Esophagus (tissue), 2 donors: ENCODE data around the gene TTC7B. TPM values are rescaled to one million over a fixed set of nuclear protein-coding genes. Genes with fewer than 3 reads are reported as not detected.

ENCODE experiments used
- H3K27ac ChIP-seq, 2 donors: one replicate each; pipeline ENCODE4 v1.5.1; 2013; ENCODE audit warnings: low read depth in 2 of 2, mild to moderate bottlenecking in 2 of 2, inconsistent platforms in 1 of 2, low read length in 1 of 2, moderate library complexity in 1 of 2
- H3K27me3 ChIP-seq, 2 donors: one replicate each; pipeline ENCODE4 v1.6.1; 2013; ENCODE audit warnings: low read length in 2 of 2, control low read depth in 1 of 2, mild to moderate bottlenecking in 1 of 2; ENCODE audit not compliant: insufficient read depth in 2 of 2, control insufficient read depth in 1 of 2
- H3K36me3 ChIP-seq, 2 donors: one replicate each; pipeline ENCODE4 v1.6.1; 2013; ENCODE audit warnings: low read length in 1 of 2; ENCODE audit not compliant: control insufficient read depth in 2 of 2, insufficient read depth in 2 of 2
- H3K4me1 ChIP-seq, 2 donors: one replicate each; pipeline ENCODE4 v1.6.1; 2013; ENCODE audit warnings: low read length in 1 of 2; ENCODE audit not compliant: control insufficient read depth in 2 of 2, insufficient read depth in 2 of 2
- H3K4me3 ChIP-seq, 2 donors: one replicate each; pipeline ENCODE4 v1.5.1; 2013; ENCODE audit warnings: low read length in 2 of 2, mild to moderate bottlenecking in 2 of 2, low read depth in 1 of 2, moderate library complexity in 1 of 2
- H3K9me3 ChIP-seq, 2 donors: one replicate each; pipeline ENCODE4 v1.6.1; 2013; ENCODE audit warnings: mild to moderate bottlenecking in 2 of 2, low read depth in 1 of 2, low read length in 1 of 2, moderate library complexity in 1 of 2; ENCODE audit not compliant: control insufficient read depth in 2 of 2, insufficient read depth in 1 of 2
- WGBS, 2 donors: extraction: QIAGEN DNeasy Blood & Tissue Kit; methylation state at CpG; one replicate each; pipeline ENCODE4 v1.1.7; 2013; 5-methylcytosine and 5-hydroxymethylcytosine counted together
- polyA plus RNA-seq, 2 donors: library from polyadenylated mRNA; stranded (reverse); fragments of 200-250 nt; gene quantifications; one replicate each; pipeline ENCODE4 v1.2.3, GENCODE V29; 2013
- donor health status: healthy with polysubstance abuse.
- donor health status: Bipolar disorder and iron deficiency.

The TTC7B gene
- polyA plus RNA-seq, 2 donors = 2.7 to 6.0 TPM

GRCh38 chr14:90581745-90582144 lies 234.5 kb downstream of the TTC7B start:
- Histone ChIP-seq H3K9me3 (no peaks in the 10 kb centered on the region), H3K27me3 (no peaks in the 10 kb centered on the region), H3K4me1 (peaks cover 0 to 4% of the 10 kb centered on the region in 2 donors), H3K27ac (no peak overlapping the region), H3K36me3 (peaks cover 0 to 4% of the 10 kb centered on the region in 2 donors), H3K4me3 (no peak overlapping the region)
- 83 to 95% methylated on average over 8 of the region's 8 CpGs for WGBS, 2 donors

- 82 to 84% methylated on average over 20 of the region's 20 CpGs for WGBS, 2 donors
- Histone ChIP-seq H3K36me3 (peaks cover 0 to 4% of the 10 kb centered on the region in 2 donors), H3K4me3 (no peak overlapping the region), H3K27me3 (no peaks in the 10 kb centered on the region), H3K9me3 (no peaks in the 10 kb centered on the region), H3K27ac (no peak overlapping the region), H3K4me1 (peaks cover 0 to 4% of the 10 kb centered on the region in 2 donors)
These were observed 235.6 kb downstream of the TTC7B start for GRCh38 chr14:90580377-90581335.

GRCh38 chr14:90579816-90580215 lies 236.4 kb downstream of the TTC7B start:
- Histone ChIP-seq H3K36me3 (peaks cover 0 to 4% of the 10 kb centered on the region in 2 donors), H3K4me1 (peaks cover 0 to 4% of the 10 kb centered on the region in 2 donors), H3K4me3 (no peak overlapping the region), H3K27me3 (no peaks in the 10 kb centered on the region), H3K27ac (no peak overlapping the region), H3K9me3 (no peaks in the 10 kb centered on the region)
- 96 to 99% methylated on average over 8 to 9 of the region's 9 CpGs for WGBS, 2 donors

- H3K36me3 ChIP-seq = peaks cover 0 to 4% of the 10 kb centered on the region in 2 donors
- no peak overlapping the region for H3K4me3 ChIP-seq
- no peaks in the 10 kb centered on the region for H3K27me3 ChIP-seq
- no peak overlapping the region for H3K27ac ChIP-seq
- no peaks in the 10 kb centered on the region for H3K9me3 ChIP-seq
- peaks cover 0 to 4% of the 10 kb centered on the region in 2 donors for H3K4me1 ChIP-seq
- WGBS, 2 donors = 89 to 92% methylated on average over 8 of the region's 8 CpGs
These were observed 237.1 kb downstream of the TTC7B start for GRCh38 chr14:90579088-90579487.

GRCh38 chr14:90578283-90578985 lies 237.8 kb downstream of the TTC7B start:
- Histone ChIP-seq H3K27me3 (no peaks in the 10 kb centered on the region), H3K36me3 (peaks cover 0 to 4% of the 10 kb centered on the region in 2 donors), H3K9me3 (no peaks in the 10 kb centered on the region), H3K4me1 (peaks cover 0 to 4% of the 10 kb centered on the region in 2 donors), H3K27ac (no peak overlapping the region), H3K4me3 (no peak overlapping the region)
- WGBS, 2 donors = 84 to 86% methylated on average over 17 of the region's 17 CpGs

GRCh38 chr14:90577661-90578282 lies 238.5 kb downstream of the TTC7B start:
- H3K27ac ChIP-seq = peak overlapping the region; percentile 33 to 43
- WGBS, 2 donors = 88 to 90% methylated on average over 18 of the region's 18 CpGs
- H3K36me3 ChIP-seq = peaks cover 0 to 4% of the 10 kb centered on the region in 2 donors
- H3K4me1 ChIP-seq = peaks cover 0 to 4% of the 10 kb centered on the region in 2 donors
- H3K27me3 ChIP-seq = no peaks in the 10 kb centered on the region
- no peak overlapping the region for H3K4me3 ChIP-seq
- no peaks in the 10 kb centered on the region for H3K9me3 ChIP-seq

- H3K27ac ChIP-seq = peak overlapping the region; percentile 43 to 59
- peaks cover 0 to 4% of the 10 kb centered on the region in 2 donors for H3K36me3 ChIP-seq
- WGBS, 2 donors = 82 to 87% methylated on average over 21 of the region's 21 CpGs
These were observed 239.1 kb downstream of the TTC7B start for GRCh38 chr14:90576981-90577660.

GRCh38 chr14:90576581-90576980 lies 239.6 kb downstream of the TTC7B start:
- 73 to 83% methylated on average over 2 of the region's 2 CpGs for WGBS, 2 donors
- Histone ChIP-seq H3K4me3 (no peak overlapping the region), H3K36me3 (peaks cover 0 to under 1% of the 10 kb centered on the region in 2 donors), H3K27ac (peak overlapping the region; percentile 43 to 59), H3K4me1 (peaks cover 0 to 4% of the 10 kb centered on the region in 2 donors), H3K27me3 (no peaks in the 10 kb centered on the region), H3K9me3 (no peaks in the 10 kb centered on the region)

More at GRCh38 chr14:90576981-90577660, 239.1 kb downstream of the TTC7B start:
- peaks cover 0 to 4% of the 10 kb centered on the region in 2 donors for H3K4me1 ChIP-seq
- no peaks in the 10 kb centered on the region for H3K9me3 ChIP-seq
- H3K4me3 ChIP-seq = no peak overlapping the region
- no peaks in the 10 kb centered on the region for H3K27me3 ChIP-seq

GRCh38 chr14:90575781-90576180 lies 240.4 kb downstream of the TTC7B start:
- Histone ChIP-seq H3K27me3 (no peaks in the 10 kb centered on the region), H3K4me3 (no peak overlapping the region), H3K9me3 (no peaks in the 10 kb centered on the region), H3K36me3 (no peaks in the 10 kb centered on the region), H3K4me1 (peaks cover 0 to 4% of the 10 kb centered on the region in 2 donors), H3K27ac (no peak overlapping the region)
- WGBS, 2 donors = 89 to 90% methylated on average over 7 of the region's 7 CpGs
